ENCODE measurements around the gene VWA3B. TPM values are rescaled to one million over a fixed set of nuclear protein-coding genes. Genes with fewer than 3 reads are reported as not detected.

Gene VWA3B
- total and polyA plus RNA-seq, 2 experiments from 2014 or later, result not detected

GRCh38 chr2:98277162-98277859, 190.3 kb downstream of the VWA3B start:
- Histone ChIP-seq H3K4me3 (no peak overlapping the region), H3K9ac (no peak overlapping the region), H3K4me1 (ENCODE audit: insufficient read depth) (no peaks in the 10 kb centered on the region), H3K4me2 (ENCODE audit: unreplicated experiment) (no peak overlapping the region), H2AFZ (no peak overlapping the region), H3K9me2 (ENCODE audit: insufficient read depth) (no peaks in the 10 kb centered on the region), H3K27ac (no peak overlapping the region), H3K79me2 (ENCODE audit: insufficient read depth) (no peaks in the 10 kb centered on the region), H3K36me3 (ENCODE audit: low read depth) (no peaks in the 10 kb centered on the region), H3F3A (ENCODE audit: insufficient read depth) (no peaks in the 10 kb centered on the region), H3K27me3 (replicated peaks; ENCODE audit: insufficient read depth) (peaks cover 24% of the 10 kb centered on the region), H4K20me1 (ENCODE audit: insufficient read depth) (no peaks in the 10 kb centered on the region), H3K9me3 (ENCODE audit: low read depth) (no peaks in the 10 kb centered on the region)
- TF ChIP-seq EZH2phosphoT487 (IDR thresholded peaks at IDR 0.05; ENCODE audit: insufficient read depth, low read depth), result no peak
- no peak for TF ChIP-seq EZH2 (IDR thresholded peaks at IDR 0.05; ENCODE audit: insufficient read depth, poor library complexity, severe bottlenecking)
- in situ Hi-C loops (cut with MboI), result loop anchor here (10.0 kb wide), 1 partner anchor 473 kb away; no protein-coding TSS in a partner anchor
- no peak for DNase-seq
- WGBS, 2 experiments (ENCODE audit: low coverage in 1 of 2, low lambda C conversion rate in 2 of 2, missing lambda C conversion rate in 2 of 2), result 53 to 56% methylated on average over 9 of the region's 9 CpGs

DNA sequence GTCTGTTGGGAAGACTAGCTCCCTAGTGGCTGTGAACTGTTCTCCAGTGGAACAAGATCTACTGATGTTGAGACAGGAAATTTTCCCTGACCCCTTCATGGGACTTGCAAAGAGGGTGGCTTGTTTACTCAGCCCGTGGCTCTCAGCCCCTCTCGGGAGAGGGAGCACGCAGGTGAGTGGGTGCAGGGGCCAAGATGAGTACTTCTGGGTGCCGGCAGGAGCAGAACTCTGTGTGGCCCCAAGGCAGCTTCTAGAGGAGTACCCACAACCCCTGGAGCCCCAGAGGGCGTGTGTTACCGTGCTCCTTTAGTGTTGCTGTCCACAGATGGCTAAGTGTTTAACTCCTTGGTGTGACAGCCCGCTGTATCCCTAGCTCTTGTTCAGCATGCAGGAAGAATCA, 191.1 kb downstream of the VWA3B start:
- Histone ChIP-seq H3K9me2 (ENCODE audit: insufficient read depth) (no peaks in the 10 kb centered on the region), H3K27ac (no peak overlapping the region), H3K79me2 (ENCODE audit: insufficient read depth) (no peaks in the 10 kb centered on the region), H4K20me1 (ENCODE audit: insufficient read depth) (no peaks in the 10 kb centered on the region), H3K4me2 (ENCODE audit: unreplicated experiment) (no peak overlapping the region), H3K9me3 (ENCODE audit: low read depth) (no peaks in the 10 kb centered on the region), H3K4me1 (ENCODE audit: insufficient read depth) (no peaks in the 10 kb centered on the region), H3K27me3 (replicated peaks; ENCODE audit: insufficient read depth) (peaks cover 21% of the 10 kb centered on the region), H3K4me3 (no peak overlapping the region), H2AFZ (no peak overlapping the region), H3F3A (ENCODE audit: insufficient read depth) (no peaks in the 10 kb centered on the region), H3K9ac (no peak overlapping the region), H3K36me3 (ENCODE audit: low read depth) (no peaks in the 10 kb centered on the region)
- WGBS, 2 experiments (ENCODE audit: low coverage in 1 of 2, low lambda C conversion rate in 2 of 2, missing lambda C conversion rate in 2 of 2), result 57 to 63% methylated on average over 7 of the region's 7 CpGs
- TF ChIP-seq EZH2phosphoT487 (IDR thresholded peaks at IDR 0.05; ENCODE audit: insufficient read depth, low read depth) (no peak), EZH2 (IDR thresholded peaks at IDR 0.05; ENCODE audit: insufficient read depth, poor library complexity, severe bottlenecking) (no peak)
- no peak for DNase-seq
- in situ Hi-C loops (cut with MboI), result loop anchor here (10.0 kb wide), 1 partner anchor 473 kb away; no protein-coding TSS in a partner anchor

- Histone ChIP-seq H3K4me2 (ENCODE audit: unreplicated experiment) (no peak overlapping the region), H3K27me3 (replicated peaks; ENCODE audit: insufficient read depth) (peaks cover 15% of the 10 kb centered on the region), H3K9me3 (ENCODE audit: low read depth) (no peaks in the 10 kb centered on the region), H3K4me1 (ENCODE audit: insufficient read depth) (no peaks in the 10 kb centered on the region), H3F3A (ENCODE audit: insufficient read depth) (no peaks in the 10 kb centered on the region), H3K9me2 (ENCODE audit: insufficient read depth) (no peaks in the 10 kb centered on the region), H3K36me3 (ENCODE audit: low read depth) (no peaks in the 10 kb centered on the region), H4K20me1 (ENCODE audit: insufficient read depth) (no peaks in the 10 kb centered on the region), H3K9ac (no peak overlapping the region), H3K4me3 (no peak overlapping the region), H3K27ac (no peak overlapping the region), H3K79me2 (ENCODE audit: insufficient read depth) (no peaks in the 10 kb centered on the region), H2AFZ (no peak overlapping the region)
- TF ChIP-seq EZH2 (IDR thresholded peaks at IDR 0.05; ENCODE audit: insufficient read depth, poor library complexity, severe bottlenecking) (no peak), EZH2phosphoT487 (IDR thresholded peaks at IDR 0.05; ENCODE audit: insufficient read depth, low read depth) (no peak)
- DNase-seq, result peak; percentile 9
- WGBS, 2 experiments (ENCODE audit: low coverage in 1 of 2, low lambda C conversion rate in 2 of 2, missing lambda C conversion rate in 2 of 2), result 30 to 36% methylated on average over 18 of the region's 18 CpGs
- in situ Hi-C loops (cut with MboI), result no loop called here
Observed at GRCh38 chr2:98280376-98281102, 193.6 kb downstream of the VWA3B start.

GRCh38 chr2:98281607-98282006, 194.6 kb downstream of the VWA3B start:
- no peaks in the 10 kb centered on the region for H3K9me2 ChIP-seq (ENCODE audit: insufficient read depth)
- H4K20me1 ChIP-seq (ENCODE audit: insufficient read depth), result no peaks in the 10 kb centered on the region
- H3K4me2 ChIP-seq (ENCODE audit: unreplicated experiment), result no peak overlapping the region
- TF ChIP-seq EZH2 (IDR thresholded peaks at IDR 0.05; ENCODE audit: insufficient read depth, poor library complexity, severe bottlenecking) (no peak), EZH2phosphoT487 (IDR thresholded peaks at IDR 0.05; ENCODE audit: insufficient read depth, low read depth) (no peak)
- H3K4me1 ChIP-seq (ENCODE audit: insufficient read depth), result no peaks in the 10 kb centered on the region
- no peaks in the 10 kb centered on the region for H3K9me3 ChIP-seq (ENCODE audit: low read depth)
- in situ Hi-C loops (cut with MboI), result no loop called here
- no peak overlapping the region for H3K4me3 ChIP-seq
- WGBS, 2 experiments (ENCODE audit: low coverage in 1 of 2, low lambda C conversion rate in 2 of 2, missing lambda C conversion rate in 2 of 2), result 59 to 61% methylated on average over 6 of the region's 6 CpGs
- H3K79me2 ChIP-seq (ENCODE audit: insufficient read depth), result no peaks in the 10 kb centered on the region
- H3K9ac ChIP-seq, result no peak overlapping the region
- no peak overlapping the region for H2AFZ ChIP-seq
- H3K27me3 ChIP-seq (replicated peaks; ENCODE audit: insufficient read depth), result peaks cover 15% of the 10 kb centered on the region
- H3F3A ChIP-seq (ENCODE audit: insufficient read depth), result no peaks in the 10 kb centered on the region
- no peaks in the 10 kb centered on the region for H3K36me3 ChIP-seq (ENCODE audit: low read depth)
- DNase-seq, result no peak
- H3K27ac ChIP-seq, result no peak overlapping the region
